Kidney (tissue), 14 donors: ENCODE data around the gene CD58. TPM values are rescaled to one million over a fixed set of nuclear protein-coding genes. Genes with fewer than 3 reads are reported as not detected.

Source experiments
- DNase-seq, 5 donors: peaks; one replicate each; pipeline ENCODE4 v3.0.0-alpha.2; 2013 to 2020
- FAIRE-seq: peaks from 2 replicates; lab custom pipeline; 2012; peaks lifted over from hg19 to GRCh38; lab: Jason Lieb, UNC
- H3K27ac ChIP-seq, 2 donors: one replicate each; pipeline ENCODE4 v1.7.0; 2013; ENCODE audit warnings: low read depth in 2 of 2, low read length in 2 of 2, inconsistent platforms in 1 of 2
- H3K27me3 ChIP-seq: one replicate; pipeline ENCODE4 v1.7.1; 2013; ENCODE audit warnings: low read length, inconsistent platforms; ENCODE audit not compliant: control insufficient read depth, insufficient read depth
- H3K36me3 ChIP-seq, 3 donors: one replicate each; pipeline versions ENCODE4 v1.7.0 to v1.7.1; 2013; ENCODE audit warnings: low read length in 3 of 3, control low read depth in 1 of 3, inconsistent platforms in 1 of 3; ENCODE audit not compliant: insufficient read depth in 3 of 3, control insufficient read depth in 2 of 3
- H3K4me1 ChIP-seq, 3 donors: one replicate each; pipeline versions ENCODE4 v1.7.0 to v1.7.1; 2013; ENCODE audit warnings: low read length in 3 of 3, inconsistent platforms in 1 of 3, low read depth in 1 of 3; ENCODE audit not compliant: control insufficient read depth in 2 of 3, insufficient read depth in 2 of 3
- H3K4me3 ChIP-seq, 3 donors: one replicate each; pipeline versions ENCODE4 v1.7.0 to v1.8.1; 2013; ENCODE audit warnings: low read length in 3 of 3, control low read depth in 1 of 3, inconsistent platforms in 1 of 3
- H3K9ac ChIP-seq, 3 donors: one replicate each; pipeline versions ENCODE4 v1.7.0 to v1.7.1; 2013; ENCODE audit warnings: low read length in 3 of 3, control low read depth in 1 of 3, inconsistent platforms in 1 of 3
- H3K9me3 ChIP-seq, 3 donors: one replicate each; pipeline versions ENCODE4 v1.7.0 to v1.7.1; 2013; ENCODE audit warnings: low read length in 3 of 3, control low read depth in 1 of 3, inconsistent platforms in 1 of 3; ENCODE audit not compliant: control insufficient read depth in 2 of 3, insufficient read depth in 1 of 3
- CTCF ChIP-seq: IDR thresholded peaks from 3 replicates; pipeline ENCODE4 v1.5.1; 2012; ENCODE audit warnings: mild to moderate bottlenecking, moderate library complexity, borderline replicate concordance; ENCODE audit not compliant: insufficient read depth; ENCODE audit errors: extremely low read depth
- intact Hi-C: fragments of 100-400 bp; cut with DNase I; formaldehyde crosslinking; loops from one replicate; pipeline ENCODE4 v1.11.1; 2022
- polyA plus RNA-seq: library from polyadenylated mRNA; stranded (reverse); fragments of 350-450 nt; fragmentation: Illumina TruSeq; extraction: RNeasy Lipid Tissue Mini Kit (QIAGEN cat#74804); gene quantifications from one replicate; pipeline ENCODE4 v1.2.3, GENCODE V29; 2014; ENCODE audit warnings: low read depth, low replicate concordance; ENCODE audit not compliant: insufficient read depth
- total RNA-seq: library from RNA; stranded (reverse); fragmentation: NEBNext Ultra II Directional; extraction: Animal tissue kit (Norgen Biotek cat#: 25700); gene quantifications from one replicate; pipeline ENCODE4 v1.2.1, GENCODE V29; 2021
- donor health status: control.
- donor health status: control.
- donor health status: control.
- donor health status: control.
- donor health status: control.
- donor health status: DM: yes; HTN: yes; CAD: no.
- donor health status: Normal renal cell carcinoma (clear cell type).

CD58 gene
- total and polyA plus RNA-seq, 2 donors from 2014 or later = 27.4 to 36.6 TPM

- intact Hi-C loops = no loop called here
- Histone ChIP-seq H3K27ac (no peak overlapping the region), H3K4me3 (no peak overlapping the region), H3K27me3 (no peaks in the 10 kb centered on the region), H3K9me3 (no peaks in the 10 kb centered on the region), H3K4me1 (peaks cover 0 to 2% (median 0%) of the 10 kb centered on the region in 3 donors), H3K36me3 (no peaks in the 10 kb centered on the region), H3K9ac (no peak overlapping the region)
- no peak for TF ChIP-seq CTCF
- no peak for DNase-seq
- no peak for FAIRE-seq
These were observed 13.4 kb downstream of the CD58 start for GRCh38 chr1:116557323-116557878.

GRCh38 chr1:116556289-116557006 is 14.4 kb downstream of the CD58 start:
- H3K4me1 ChIP-seq = peaks cover 0 to 2% (median 0%) of the 10 kb centered on the region in 3 donors
- FAIRE-seq = no peak

GRCh38 chr1:116554924-116555323 is 15.9 kb downstream of the CD58 start:
- H3K9ac ChIP-seq = no peak overlapping the region
- no peak for TF ChIP-seq CTCF
- no peaks in the 10 kb centered on the region for H3K27me3 ChIP-seq
- DNase-seq (no peak), FAIRE-seq (no peak)
- no peaks in the 10 kb centered on the region for H3K9me3 ChIP-seq
- peaks cover 0 to 2% (median 0%) of the 10 kb centered on the region in 3 donors for H3K4me1 ChIP-seq
- no peak overlapping the region for H3K4me3 ChIP-seq
- intact Hi-C loops = no loop called here
- no peak overlapping the region for H3K27ac ChIP-seq
- no peaks in the 10 kb centered on the region for H3K36me3 ChIP-seq

More at GRCh38 chr1:116556289-116557006, 14.4 kb downstream of the CD58 start:
- no peak for DNase-seq
- no peak for TF ChIP-seq CTCF
- H3K27ac ChIP-seq = no peak overlapping the region
- no peaks in the 10 kb centered on the region for H3K9me3 ChIP-seq
- no peak overlapping the region for H3K4me3 ChIP-seq
- no peaks in the 10 kb centered on the region for H3K36me3 ChIP-seq
- no peaks in the 10 kb centered on the region for H3K27me3 ChIP-seq
- intact Hi-C loops = no loop called here
- no peak overlapping the region for H3K9ac ChIP-seq
